Breast epithelium (tissue), 3 donors: ENCODE measurements around the gene VMAC.

Experiments used
- POLR2A ChIP-seq: fragments of 450-650 bp; IDR thresholded peaks from one replicate; pipeline ENCODE4 v1.6.1; 2016; ENCODE audit warnings: antibody characterized with exemption, mild to moderate bottlenecking, moderate library complexity
- POLR2AphosphoS5 ChIP-seq, 3 donors: sonication (generic); formaldehyde crosslinking; IDR thresholded peaks; one replicate each; pipeline ENCODE4 v1.6.1; 2017; ENCODE audit warnings: antibody characterized with exemption in 3 of 3
- TF ChIP-seq, protein P1 (sequence below), 3 donors: fragments of 450-650 bp; IDR thresholded peaks; one replicate each; pipeline ENCODE4 v1.5.1; 2016 to 2017; ENCODE audit warnings: antibody characterized with exemption in 3 of 3, mild to moderate bottlenecking in 3 of 3, moderate library complexity in 3 of 3

DNA sequence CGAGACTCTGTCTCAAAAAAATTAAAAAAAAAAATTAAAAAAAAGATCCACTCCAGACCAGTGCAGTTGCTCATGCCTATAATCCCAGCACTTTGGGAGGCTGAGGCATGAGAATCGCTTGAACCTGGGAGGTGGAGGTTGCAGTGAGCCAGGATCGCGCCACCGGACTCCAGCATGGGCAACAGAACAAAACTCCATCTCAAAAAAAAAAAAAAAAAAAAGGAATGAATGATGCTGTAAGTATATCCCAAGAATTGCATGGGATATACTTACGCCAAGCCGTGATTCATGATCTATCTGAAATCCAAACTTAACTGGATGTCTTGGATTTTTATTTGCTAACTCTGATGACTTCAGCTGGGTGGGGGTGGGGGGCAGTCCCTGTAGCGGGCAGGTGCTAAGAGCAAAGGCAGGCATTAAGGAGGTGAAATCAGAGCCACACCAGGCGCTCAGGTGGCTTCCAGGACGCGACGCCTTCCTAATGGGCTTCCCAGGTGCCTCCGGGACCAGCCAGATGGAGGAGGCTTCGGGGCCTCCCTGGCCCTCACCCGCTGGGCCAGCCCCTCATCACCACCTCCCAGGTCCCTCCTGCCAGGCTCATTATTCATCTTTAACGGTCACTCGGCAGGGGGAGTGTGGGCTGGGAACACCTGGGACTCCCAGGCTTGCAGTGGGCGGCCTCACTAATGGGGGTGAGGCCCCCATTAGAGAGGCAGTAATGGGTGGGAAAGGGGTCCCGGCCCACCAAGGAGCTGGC lies 23.0 kb upstream of the VMAC start:
- TF ChIP-seq POLR2A (no peak), POLR2AphosphoS5 (IDR thresholded peaks at IDR 0.05) (no peak)
- TF ChIP-seq, protein P1, sequence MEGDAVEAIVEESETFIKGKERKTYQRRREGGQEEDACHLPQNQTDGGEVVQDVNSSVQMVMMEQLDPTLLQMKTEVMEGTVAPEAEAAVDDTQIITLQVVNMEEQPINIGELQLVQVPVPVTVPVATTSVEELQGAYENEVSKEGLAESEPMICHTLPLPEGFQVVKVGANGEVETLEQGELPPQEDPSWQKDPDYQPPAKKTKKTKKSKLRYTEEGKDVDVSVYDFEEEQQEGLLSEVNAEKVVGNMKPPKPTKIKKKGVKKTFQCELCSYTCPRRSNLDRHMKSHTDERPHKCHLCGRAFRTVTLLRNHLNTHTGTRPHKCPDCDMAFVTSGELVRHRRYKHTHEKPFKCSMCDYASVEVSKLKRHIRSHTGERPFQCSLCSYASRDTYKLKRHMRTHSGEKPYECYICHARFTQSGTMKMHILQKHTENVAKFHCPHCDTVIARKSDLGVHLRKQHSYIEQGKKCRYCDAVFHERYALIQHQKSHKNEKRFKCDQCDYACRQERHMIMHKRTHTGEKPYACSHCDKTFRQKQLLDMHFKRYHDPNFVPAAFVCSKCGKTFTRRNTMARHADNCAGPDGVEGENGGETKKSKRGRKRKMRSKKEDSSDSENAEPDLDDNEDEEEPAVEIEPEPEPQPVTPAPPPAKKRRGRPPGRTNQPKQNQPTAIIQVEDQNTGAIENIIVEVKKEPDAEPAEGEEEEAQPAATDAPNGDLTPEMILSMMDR (IDR thresholded peaks at IDR 0.05): no peak
